Measurements from ENCODE around the gene TEPSIN. TPM values are rescaled to one million over a fixed set of nuclear protein-coding genes. Genes with fewer than 3 reads are reported as not detected.

Gene TEPSIN
- total and polyA plus RNA-seq, 2 of the 8 experiments (the other 6 are each of a cell fraction or from before 2014, with no cell fraction given), result 22.9 to 28.0 TPM

GRCh38 chr17:81191116-81191515, 47.7 kb downstream of the TEPSIN start:
- FAIRE-seq, result no peak
- no peak overlapping the region for H2BK15ac ChIP-seq (ENCODE audit: low read length)
- CTCF ChIA-PET (ENCODE audit: partially characterized antibody), result interaction anchor here (1.1 to 3.2 kb wide), 8 partner anchors 10 to 93 kb away, joined by 3 to 25 read pairs (median 4); no protein-coding TSS in a partner anchor
- H2AFZ ChIP-seq (ENCODE audit: low read length), result no peak overlapping the region
- no peak overlapping the region for H2BK120ac ChIP-seq (replicated peaks; ENCODE audit: low read depth, low read length)
- no peak overlapping the region for H4K5ac ChIP-seq (ENCODE audit: insufficient read length, low read depth, low read length)
- no peak overlapping the region for H3K14ac ChIP-seq (ENCODE audit: insufficient read length)
- TF ChIP-seq SP1 (IDR thresholded peaks at IDR 0.05; ENCODE audit: low read depth, low read length) (no peak), SP4 (IDR thresholded peaks at IDR 0.05; ENCODE audit: low read length) (no peak), NRF1 (IDR thresholded peaks at IDR 0.05; ENCODE audit: low read depth, low read length) (no peak), SIX5 (IDR thresholded peaks at IDR 0.05; ENCODE audit: low read depth, low read length) (no peak), TEAD4 (IDR thresholded peaks at IDR 0.05; ENCODE audit: low read depth, low read length) (no peak), BCL11A (IDR thresholded peaks at IDR 0.05; ENCODE audit: low read depth in 2 of 2, low read length in 2 of 2) (no peak), TBP (IDR thresholded peaks at IDR 0.05; ENCODE audit: low read depth, low read length) (no peak), CEBPB (IDR thresholded peaks at IDR 0.05; ENCODE audit: low read depth, low read length) (no peak), TAF1 (IDR thresholded peaks at IDR 0.05; ENCODE audit: low read depth, low read length) (no peak), CREB1 (IDR thresholded peaks at IDR 0.05) (no peak), CBX5 (IDR thresholded peaks at IDR 0.05; ENCODE audit: low read depth, low read length) (no peak)
- no peak overlapping the region for H3K4me2 ChIP-seq (ENCODE audit: insufficient read depth in 1 of 2, low read depth in 2 of 2, low read length in 2 of 2)
- H3K18ac ChIP-seq (ENCODE audit: extremely low read depth, low read length), result no peak overlapping the region
- no peak overlapping the region for H2AK5ac ChIP-seq (ENCODE audit: low read depth, low read length)
- no peak for DNase-seq (ENCODE audit: low read depth in 1 of 2, low spot score in 2 of 2)
- no peak overlapping the region for H3K23ac ChIP-seq (ENCODE audit: insufficient read length)
- no peak overlapping the region for H3K56ac ChIP-seq (replicated peaks; ENCODE audit: insufficient read length, low read depth, low read length)
- H3K4ac ChIP-seq (replicated peaks; ENCODE audit: insufficient read length, low read depth, low read length), result no peak overlapping the region
- peaks cover 0 to 2% of the 10 kb centered on the region in 2 experiments for H4K20me1 ChIP-seq (replicated peaks in 1 of 2; ENCODE audit: control insufficient read depth in 1 of 2, insufficient read depth in 2 of 2, low read length in 2 of 2)
- no peak overlapping the region for H3K27ac ChIP-seq (ENCODE audit: low read depth, low read length)
- WGBS, 2 experiments (ENCODE audit: extremely low coverage in 1 of 2, insufficient coverage in 1 of 2, insufficient read length in 1 of 2, insufficient replicate concordance in 2 of 2, low coverage in 1 of 2, low lambda C conversion rate in 2 of 2, missing lambda C conversion rate in 1 of 2), result 93% methylated on average over 14 of the region's 20 CpGs; no CpG with 5 or more reads in 1 of the 2 experiments
- no peak overlapping the region for H3K4me3 ChIP-seq (ENCODE audit: extremely low read depth in 1 of 4, insufficient read depth in 2 of 4, low read depth in 3 of 4, low read length in 4 of 4)
- H3K27me3 ChIP-seq (replicated peaks in 1 of 4; ENCODE audit: control insufficient read depth in 3 of 4, extremely low read depth in 1 of 4, insufficient read depth in 3 of 4, low read length in 3 of 4), result no peaks in the 10 kb centered on the region
- H4K91ac ChIP-seq (replicated peaks; ENCODE audit: insufficient read length, low read length), result no peak overlapping the region
- no peaks in the 10 kb centered on the region for H3K4me1 ChIP-seq (replicated peaks in 1 of 4; ENCODE audit: control insufficient read depth in 3 of 4, insufficient read depth in 4 of 4, low read length in 3 of 4)
- POLR2A ChIA-PET (ENCODE audit: partially characterized antibody), result interaction anchor here (1.2 kb wide), 1 partner anchor 54 kb away, joined by 3 read pairs; no protein-coding TSS in a partner anchor
- H3K9ac ChIP-seq (replicated peaks in 1 of 4; ENCODE audit: extremely low read depth in 1 of 4, low read depth in 3 of 4, low read length in 3 of 4), result no peak overlapping the region
- no peak overlapping the region for H2BK20ac ChIP-seq (ENCODE audit: low read length)
- H3K79me2 ChIP-seq (ENCODE audit: control insufficient read depth in 1 of 2, insufficient read depth in 2 of 2, low read length in 2 of 2), result no peaks in the 10 kb centered on the region
- no peaks in the 10 kb centered on the region for H3K9me3 ChIP-seq (ENCODE audit: insufficient read depth in 2 of 2, low read depth in 1 of 2, low read length in 1 of 2)
- no peaks in the 10 kb centered on the region for H3K23me2 ChIP-seq (ENCODE audit: low read depth, low read length)
- H3K36me3 ChIP-seq (ENCODE audit: control insufficient read depth in 2 of 4, insufficient read depth in 4 of 4, low read length in 3 of 4), result peaks cover 0 to 17% (median 3%) of the 10 kb centered on the region in 4 experiments; a peak in 3 of 8 replicates
- H4K8ac ChIP-seq (ENCODE audit: extremely low read depth, insufficient read depth, low read length), result no peak overlapping the region
- H2BK5ac ChIP-seq (ENCODE audit: low read depth, low read length), result no peak overlapping the region
- H3K79me1 ChIP-seq (ENCODE audit: low read depth, low read length), result no peaks in the 10 kb centered on the region
- H2BK12ac ChIP-seq (ENCODE audit: low read depth, low read length), result no peak overlapping the region

Measured in H1 (cell line).